B cell (primary cell): ENCODE data around the gene PCBP3. TPM values are rescaled to one million over a fixed set of nuclear protein-coding genes. Genes with fewer than 3 reads are reported as not detected.

Experiments
- ATAC-seq: fragments of 200-7000 bp; cut with Tn5 transposase; one replicate; pipeline ENCODE4 v1.10.0; 2021; ENCODE audit warnings: low read depth, mild to moderate bottlenecking, moderate number of reproducible peaks, moderate library complexity
- CTCF ChIA-PET: fragments of 350-600 bp; sonication (Branson Sonifier 250); formaldehyde crosslinking; loops from one replicate; lab custom pipeline; 2021; ENCODE audit warnings: antibody characterized with exemption, inconsistent platforms; lab: Charles Lee
- POLR2A ChIA-PET: fragments of 350-600 bp; sonication (Branson Sonifier 250); formaldehyde crosslinking; loops from one replicate; lab custom pipeline; 2021; ENCODE audit warnings: antibody characterized with exemption; lab: Charles Lee
- DNase-seq: peaks from one replicate; pipeline ENCODE4 v3.0.0; 2013
- H2AFZ ChIP-seq: 2 replicates; pipeline ENCODE4 v1.6.1; 2012; ENCODE audit warnings: mild to moderate bottlenecking, low read depth, low read length; ENCODE audit not compliant: insufficient read depth, poor library complexity, severe bottlenecking
- H3K27ac ChIP-seq, 2 donors: 1 replicate in 1 of 2; 2 replicates in 1 of 2; pipeline ENCODE4 v1.5.1; 2012 to 2013; ENCODE audit warnings: low read length in 2 of 2, mild to moderate bottlenecking in 2 of 2, moderate library complexity in 1 of 2
- H3K27me3 ChIP-seq, 4 experiments: fragments of 200-600 bp in 1 of 4; sonication (generic) in 1 of 4; replicated peaks in 1 of 4; 1 replicate in 2 of 4; 2 replicates in 2 of 4; pipeline versions ENCODE4 v1.6.1 to v1.7.0; 2013 to 2016; ENCODE audit warnings: low read length in 3 of 4, mild to moderate bottlenecking in 2 of 4, mixed read lengths in 1 of 4, moderate library complexity in 1 of 4; ENCODE audit not compliant: insufficient read depth in 4 of 4, control insufficient read depth in 3 of 4; ENCODE audit errors: control extremely low read depth in 1 of 4
- H3K36me3 ChIP-seq, 2 experiments: replicated peaks in 1 of 2; 1 replicate in 1 of 2; 2 replicates in 1 of 2; pipeline versions ENCODE4 v1.6.1 to v1.7.1; 2013; ENCODE audit warnings: low read length in 1 of 2; ENCODE audit not compliant: insufficient read depth in 2 of 2, control insufficient read depth in 1 of 2; ENCODE audit errors: control extremely low read depth in 1 of 2, extremely low read depth in 1 of 2
- H3K4me1 ChIP-seq, 2 donors: fragments of 200-600 bp in 1 of 2; sonication (generic) in 1 of 2; 1 replicate in 1 of 2; 2 replicates in 1 of 2; pipeline versions ENCODE4 v1.5.1 to v1.6.1; 2013 to 2017; ENCODE audit warnings: low read length in 2 of 2; ENCODE audit not compliant: control insufficient read depth in 2 of 2, insufficient read depth in 2 of 2
- H3K4me2 ChIP-seq: replicated peaks from 2 replicates; pipeline ENCODE3; 2012; ENCODE audit warnings: mild to moderate bottlenecking, low read depth, low read length; ENCODE audit not compliant: poor library complexity, severe bottlenecking
- H3K4me3 ChIP-seq, 5 experiments: fragments of 200-600 bp in 1 of 5; sonication (generic) in 1 of 5; 1 replicate in 3 of 5; 2 replicates in 2 of 5; pipeline versions ENCODE4 v1.5.1 to v1.7.0; 2011 to 2016; ENCODE audit warnings: low read length in 4 of 5, mild to moderate bottlenecking in 4 of 5, low read depth in 2 of 5, control low read depth in 1 of 5, moderate library complexity in 1 of 5; ENCODE audit not compliant: insufficient read depth in 1 of 5; ENCODE audit errors: control extremely low read depth in 1 of 5, extremely low read depth in 1 of 5
- H3K79me2 ChIP-seq: fragments of 200-600 bp; sonication (generic); one replicate; pipeline ENCODE4 v1.6.0; 2016; ENCODE audit warnings: low read length; ENCODE audit not compliant: control insufficient read depth, insufficient read depth
- H3K9ac ChIP-seq: fragments of 200-600 bp; sonication (generic); 2 replicates; pipeline ENCODE4 v1.6.1; 2017; ENCODE audit warnings: mild to moderate bottlenecking, low read length, moderate library complexity
- H3K9me3 ChIP-seq, 3 donors: one replicate each; pipeline versions ENCODE4 v1.6.1 to v1.7.1; 2013; ENCODE audit warnings: low read length in 2 of 3; ENCODE audit not compliant: control insufficient read depth in 2 of 3, insufficient read depth in 1 of 3; ENCODE audit errors: control extremely low read depth in 1 of 3
- H4K20me1 ChIP-seq: 2 replicates; pipeline ENCODE4 v1.6.0; 2012; ENCODE audit warnings: mild to moderate bottlenecking, low read length; ENCODE audit not compliant: insufficient read depth, control insufficient read depth, poor library complexity, severe bottlenecking
- H3K27ac Mint-ChIP-seq: one replicate; pipeline ENCODE4 v1.8.0; 2021; ENCODE audit warnings: mixed read lengths
- H3K27me3 Mint-ChIP-seq: one replicate; pipeline ENCODE4 v1.8.0; 2021; ENCODE audit warnings: mixed read lengths
- H3K4me1 Mint-ChIP-seq: one replicate; pipeline ENCODE4 v1.8.0; 2021; ENCODE audit warnings: mixed read lengths
- H3K4me3 Mint-ChIP-seq: one replicate; pipeline ENCODE4 v1.8.0; 2021; ENCODE audit warnings: mixed read lengths
- H3K9me3 Mint-ChIP-seq: one replicate; pipeline ENCODE4 v1.8.0; 2022; ENCODE audit warnings: mixed read lengths; ENCODE audit not compliant: insufficient read depth
- CTCF ChIP-seq: fragments of 200-600 bp; IDR thresholded peaks from one replicate; pipeline ENCODE4 v1.8.0; 2022; ENCODE audit warnings: antibody characterized with exemption, mild to moderate bottlenecking
- EZH2 ChIP-seq: IDR thresholded peaks from 2 replicates; pipeline ENCODE4 v1.6.1; 2012; ENCODE audit warnings: borderline replicate concordance, low read depth, mild to moderate bottlenecking, moderate library complexity, low read length; ENCODE audit not compliant: insufficient read depth, poor library complexity, severe bottlenecking
- WGBS: methylation state at CpG from one replicate; pipeline ENCODE4 v1.1.5; 2013; ENCODE audit warnings: missing lambda C conversion rate; ENCODE audit not compliant: insufficient coverage; 5-methylcytosine and 5-hydroxymethylcytosine counted together
- intact Hi-C: fragments of 100-400 bp; cut with micrococcal nuclease; formaldehyde crosslinking; loops from one replicate; pipeline ENCODE4 v1.10.0; 2022
- polyA plus RNA-seq: library from polyadenylated mRNA; depleted of rRNA; stranded (reverse); fragments of >200 nt; gene quantifications from 2 replicates; pipeline ENCODE4 v1.2.3, GENCODE V29; 2012
- total RNA-seq, 2 donors: library from RNA; stranded (reverse); fragments of 120-200 nt in 1 of 2; gene quantifications; 1 replicate in 1 of 2; 2 replicates in 1 of 2; pipeline versions ENCODE4 v1.2.3 to v1.2.4, GENCODE V29; 2013 to 2022

The PCBP3 gene
- total and polyA plus RNA-seq, 2 donors (not counting 1 experiment from before 2014, with no cell fraction given): 0.45 to 2.7 TPM

GRCh38 chr21:45905196-45905595, 261.7 kb downstream of the PCBP3 start:
- no peak overlapping the region for H3K4me3 Mint-ChIP-seq
- POLR2A ChIA-PET: no interaction called here
- H3K27me3 ChIP-seq: no peaks in the 10 kb centered on the region

GRCh38 chr21:45906196-45906805, 262.8 kb downstream of the PCBP3 start:
- Histone ChIP-seq H2AFZ (no peak overlapping the region), H3K4me2 (no peak overlapping the region), H3K4me1 (no peaks in the 10 kb centered on the region), H3K4me3 (no peak overlapping the region), H4K20me1 (no peaks in the 10 kb centered on the region), H3K79me2 (no peaks in the 10 kb centered on the region), H3K27me3 (no peaks in the 10 kb centered on the region), H3K27ac (no peak overlapping the region), H3K9me3 (no peaks in the 10 kb centered on the region), H3K36me3 (no peaks in the 10 kb centered on the region), H3K9ac (no peak overlapping the region)
- Mint-ChIP-seq H3K27me3 (no peaks in the 10 kb centered on the region), H3K9me3 (no peaks in the 10 kb centered on the region), H3K27ac (no peak overlapping the region), H3K4me1 (no peaks in the 10 kb centered on the region), H3K4me3 (no peak overlapping the region)
- DNase-seq (no peak), ATAC-seq (no peak)
- intact Hi-C loops: no loop called here
- WGBS: 83% methylated on average over 13 of the region's 19 CpGs
- no peak for TF ChIP-seq EZH2
- TF ChIP-seq CTCF: no peak
- CTCF ChIA-PET: no interaction called here
- POLR2A ChIA-PET: no interaction called here

More at GRCh38 chr21:45905196-45905595, 261.7 kb downstream of the PCBP3 start:
- TF ChIP-seq CTCF (no peak), EZH2 (no peak)
- no peaks in the 10 kb centered on the region for H3K4me1 Mint-ChIP-seq
- Histone ChIP-seq H3K4me1 (no peaks in the 10 kb centered on the region), H2AFZ (no peak overlapping the region), H3K79me2 (no peaks in the 10 kb centered on the region), H3K36me3 (no peaks in the 10 kb centered on the region), H4K20me1 (no peaks in the 10 kb centered on the region), H3K4me2 (no peak overlapping the region), H3K4me3 (no peak overlapping the region), H3K9ac (no peak overlapping the region), H3K27ac (no peak overlapping the region), H3K9me3 (no peaks in the 10 kb centered on the region)
- DNase-seq (no peak), ATAC-seq (no peak)
- H3K27ac Mint-ChIP-seq: no peak overlapping the region
- H3K27me3 Mint-ChIP-seq: no peaks in the 10 kb centered on the region
- no peaks in the 10 kb centered on the region for H3K9me3 Mint-ChIP-seq
- intact Hi-C loops: no loop called here
- CTCF ChIA-PET: no interaction called here
- WGBS: 94% methylated on average over 12 of the region's 12 CpGs
